ENCODE measurements around the gene USP22. TPM values are rescaled to one million over a fixed set of nuclear protein-coding genes. Genes with fewer than 3 reads are reported as not detected.
A peak's percentile ranks its signal among the peaks of the same experiment; 100 is the strongest.

The USP22 gene
- total and polyA plus RNA-seq, 3 donors from 2014 or later: 96.3 to 216 (median 161) TPM

DNA sequence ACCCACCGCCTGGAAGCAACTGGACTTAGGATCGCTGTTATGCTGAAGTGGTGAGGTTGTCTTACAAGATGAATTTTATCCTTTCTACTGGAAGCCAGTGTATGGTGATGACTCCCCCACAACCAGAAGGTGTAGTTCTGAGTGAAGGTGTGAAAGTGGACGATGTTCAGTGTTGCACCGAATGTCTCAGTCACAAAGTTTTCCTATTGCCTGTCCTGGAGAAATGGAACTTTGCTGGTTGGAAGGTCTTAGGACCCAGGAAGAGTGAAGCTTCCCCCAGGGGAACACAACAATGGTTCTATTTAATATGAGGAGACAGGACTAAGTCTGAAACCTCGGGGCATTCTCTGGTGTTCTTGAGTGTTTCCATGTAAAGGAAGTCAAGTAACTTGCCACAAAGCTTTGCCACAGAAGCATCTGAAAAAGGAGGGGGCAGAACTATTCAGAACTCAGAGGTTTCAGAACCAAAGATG lies 44.2 kb downstream of the USP22 start:
- intact Hi-C loops (cut with DNase I; ENCODE audit: low total_unique reads): no loop called here
- TF ChIP-seq, protein P1, sequence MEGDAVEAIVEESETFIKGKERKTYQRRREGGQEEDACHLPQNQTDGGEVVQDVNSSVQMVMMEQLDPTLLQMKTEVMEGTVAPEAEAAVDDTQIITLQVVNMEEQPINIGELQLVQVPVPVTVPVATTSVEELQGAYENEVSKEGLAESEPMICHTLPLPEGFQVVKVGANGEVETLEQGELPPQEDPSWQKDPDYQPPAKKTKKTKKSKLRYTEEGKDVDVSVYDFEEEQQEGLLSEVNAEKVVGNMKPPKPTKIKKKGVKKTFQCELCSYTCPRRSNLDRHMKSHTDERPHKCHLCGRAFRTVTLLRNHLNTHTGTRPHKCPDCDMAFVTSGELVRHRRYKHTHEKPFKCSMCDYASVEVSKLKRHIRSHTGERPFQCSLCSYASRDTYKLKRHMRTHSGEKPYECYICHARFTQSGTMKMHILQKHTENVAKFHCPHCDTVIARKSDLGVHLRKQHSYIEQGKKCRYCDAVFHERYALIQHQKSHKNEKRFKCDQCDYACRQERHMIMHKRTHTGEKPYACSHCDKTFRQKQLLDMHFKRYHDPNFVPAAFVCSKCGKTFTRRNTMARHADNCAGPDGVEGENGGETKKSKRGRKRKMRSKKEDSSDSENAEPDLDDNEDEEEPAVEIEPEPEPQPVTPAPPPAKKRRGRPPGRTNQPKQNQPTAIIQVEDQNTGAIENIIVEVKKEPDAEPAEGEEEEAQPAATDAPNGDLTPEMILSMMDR (IDR thresholded peaks at IDR 0.05): no peak
- no peak for TF ChIP-seq POLR2A (IDR thresholded peaks at IDR 0.05)
- DNase-seq: no peak
- Histone ChIP-seq H3K36me3 (ENCODE audit: low read depth, missing control alignments) (no peaks in the 10 kb centered on the region), H3K27me3 (no peaks in the 10 kb centered on the region), H3K4me3 (no peak overlapping the region), H3K27ac (peak overlapping the region in 1 of 2 donors; percentile 66), H3K9me3 (no peaks in the 10 kb centered on the region), H3K4me1 (peaks cover 27% of the 10 kb centered on the region)
- WGBS, 2 donors: 64 to 79% methylated on average over 5 of the region's 5 CpGs

DNA sequence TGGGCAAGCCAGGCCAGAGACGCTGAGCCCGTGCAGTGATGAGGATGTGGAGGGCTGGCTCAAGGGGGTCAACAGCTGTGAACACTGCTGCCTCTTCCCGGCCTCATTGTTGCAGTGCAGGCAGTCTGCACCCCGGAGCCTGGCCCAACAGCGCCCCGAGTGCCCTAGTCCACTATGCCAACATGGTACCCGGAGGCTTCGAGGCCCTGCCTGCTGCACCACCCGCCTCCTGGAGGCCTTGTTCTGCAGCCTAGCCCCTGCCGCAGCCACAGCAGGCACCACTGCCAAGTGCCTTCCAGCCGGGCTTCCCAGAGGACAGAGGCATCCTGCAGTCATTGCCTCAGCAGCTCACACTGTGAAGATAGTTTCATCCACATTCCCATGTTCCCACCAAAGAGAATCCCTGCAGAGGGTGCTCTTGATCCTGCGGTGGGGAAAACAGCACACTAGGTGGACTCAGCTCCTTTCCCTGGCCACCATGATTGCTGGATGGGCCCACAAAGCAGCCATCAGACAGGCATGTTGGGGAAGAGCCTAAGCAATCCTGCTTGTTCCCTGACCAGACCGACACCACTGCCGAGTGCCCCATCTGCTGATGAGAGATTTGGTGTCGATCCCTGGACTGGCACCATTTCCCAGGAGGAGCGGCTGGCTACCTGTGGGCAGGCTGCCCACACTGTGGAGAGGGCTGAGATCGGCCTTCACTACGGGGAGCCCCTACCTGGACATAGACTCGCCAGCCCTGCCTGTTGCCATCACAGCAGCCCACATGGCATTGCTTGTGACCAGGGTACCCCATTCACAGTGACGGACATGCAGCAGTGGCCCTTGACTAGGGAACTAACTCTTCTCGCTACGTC lies 44.9 kb downstream of the USP22 start:
- DNase-seq: no peak
- TF ChIP-seq, protein P1 (IDR thresholded peaks at IDR 0.05): no peak
- no peak for TF ChIP-seq POLR2A (IDR thresholded peaks at IDR 0.05)
- 81 to 89% methylated on average over 6 to 22 of the region's 22 CpGs for WGBS, 2 donors
- no peak overlapping the region for H3K4me3 ChIP-seq
- H3K4me1 ChIP-seq: peaks cover 22% of the 10 kb centered on the region
- intact Hi-C loops (cut with DNase I; ENCODE audit: low total_unique reads): no loop called here
- H3K27me3 ChIP-seq: no peaks in the 10 kb centered on the region
- H3K9me3 ChIP-seq: no peaks in the 10 kb centered on the region
- H3K36me3 ChIP-seq (ENCODE audit: low read depth, missing control alignments): no peaks in the 10 kb centered on the region
- H3K27ac ChIP-seq: peak overlapping the region in 1 of 2 donors; percentile 66

DNA sequence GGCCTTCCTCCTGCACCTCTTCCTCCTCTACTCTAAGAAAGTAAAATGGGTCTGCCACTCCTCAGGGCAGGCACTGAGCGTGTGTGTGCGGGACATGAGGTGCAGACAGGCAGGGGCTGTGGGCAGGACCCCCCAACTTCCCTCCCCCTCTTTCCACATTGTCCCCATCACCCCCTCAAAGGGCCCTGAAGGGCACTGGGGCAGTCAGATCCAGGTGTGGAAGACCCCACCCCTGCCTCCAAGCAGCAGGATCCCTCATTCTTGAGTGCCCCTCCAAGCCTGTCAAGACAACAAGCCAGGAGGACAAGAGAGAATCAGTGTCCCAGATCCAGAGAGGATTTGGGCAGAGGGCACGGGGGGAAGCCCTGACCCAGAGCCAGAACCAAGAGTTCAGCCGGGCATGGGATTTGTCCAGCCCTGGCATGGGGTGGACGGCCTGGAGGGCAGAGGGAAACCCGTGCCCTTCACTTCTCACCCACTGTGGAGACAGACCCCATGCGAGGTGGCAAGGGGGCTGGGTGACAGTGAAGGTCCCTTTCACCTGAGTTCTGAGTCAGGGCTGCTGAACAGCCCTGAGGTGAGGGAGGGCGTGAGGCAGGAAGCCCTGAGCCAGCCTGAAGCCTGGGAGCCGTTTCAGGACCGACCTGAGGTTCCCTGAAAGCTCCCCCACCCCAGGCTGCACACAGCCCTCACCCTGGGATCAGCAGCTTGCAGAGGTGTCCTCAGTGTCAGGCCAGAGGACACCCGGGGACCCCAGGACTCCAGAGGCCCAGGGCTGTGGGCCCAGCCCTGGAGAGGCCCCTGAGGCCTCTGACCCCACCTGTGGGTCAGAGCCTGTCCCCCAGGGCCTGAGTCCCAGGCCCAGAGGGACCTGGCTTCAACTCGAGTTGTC lies 45.8 kb downstream of the USP22 start:
- Histone ChIP-seq H3K9me3 (no peaks in the 10 kb centered on the region), H3K4me1 (peaks cover 24% of the 10 kb centered on the region), H3K27ac (peak overlapping the region in 1 of 2 donors; percentile 39), H3K27me3 (no peaks in the 10 kb centered on the region), H3K36me3 (ENCODE audit: low read depth, missing control alignments) (no peaks in the 10 kb centered on the region), H3K4me3 (no peak overlapping the region)
- intact Hi-C loops (cut with DNase I; ENCODE audit: low total_unique reads): no loop called here
- TF ChIP-seq, protein P1 (IDR thresholded peaks at IDR 0.05): no peak
- TF ChIP-seq POLR2A (IDR thresholded peaks at IDR 0.05): no peak
- WGBS, 2 donors: 85 to 97% methylated on average over 5 to 11 of the region's 12 CpGs
- no peak for DNase-seq

DNA sequence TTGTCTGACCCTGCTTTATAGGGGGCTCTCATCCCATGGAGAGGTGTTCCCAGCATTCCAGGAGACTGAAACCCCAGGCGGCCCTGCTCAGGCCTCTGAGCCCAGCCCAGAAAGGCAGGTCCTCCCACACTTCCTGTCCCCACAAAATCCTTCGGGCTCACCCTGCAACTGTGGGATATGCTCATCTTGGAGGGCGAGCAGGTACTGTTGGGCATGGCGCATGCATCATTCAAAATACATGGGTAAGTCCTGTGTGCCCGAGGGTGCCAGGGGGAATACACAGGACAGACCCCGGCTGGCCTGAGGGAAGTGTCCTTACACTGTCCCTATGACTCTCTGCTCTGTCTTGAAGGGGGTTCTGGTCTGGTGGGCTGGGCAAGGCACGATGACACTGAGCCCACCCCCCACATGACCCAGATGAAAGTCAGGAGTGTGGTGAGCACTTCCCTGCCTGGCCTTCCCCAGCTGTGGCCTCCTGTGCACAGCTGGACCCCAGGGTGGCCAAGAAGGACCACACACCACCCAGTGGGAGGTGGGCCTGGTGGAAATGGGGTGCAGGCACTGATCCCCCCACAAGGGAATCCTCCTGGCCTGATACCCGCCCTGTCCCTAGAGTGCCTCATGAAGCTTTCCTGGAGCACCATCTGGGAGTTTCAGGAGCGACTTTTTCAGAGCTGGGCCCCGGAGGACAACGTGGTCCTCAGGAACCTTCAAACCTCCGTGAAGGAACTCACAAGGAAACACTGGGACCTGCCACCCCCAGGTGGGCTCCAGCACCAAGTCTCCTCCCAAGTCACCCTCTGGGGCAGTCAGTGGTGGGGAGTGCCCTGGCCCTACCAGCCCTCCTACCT lies 46.7 kb downstream of the USP22 start:
- no peak for TF ChIP-seq POLR2A (IDR thresholded peaks at IDR 0.05)
- TF ChIP-seq, protein P1 (IDR thresholded peaks at IDR 0.05): no peak
- H3K27ac ChIP-seq: no peak overlapping the region
- peaks cover 18% of the 10 kb centered on the region for H3K4me1 ChIP-seq
- 75 to 84% methylated on average over 8 to 12 of the region's 12 CpGs for WGBS, 2 donors
- intact Hi-C loops (cut with DNase I; ENCODE audit: low total_unique reads): no loop called here
- H3K36me3 ChIP-seq (ENCODE audit: low read depth, missing control alignments): no peaks in the 10 kb centered on the region
- H3K4me3 ChIP-seq: no peak overlapping the region
- DNase-seq: no peak
- no peaks in the 10 kb centered on the region for H3K27me3 ChIP-seq
- no peaks in the 10 kb centered on the region for H3K9me3 ChIP-seq

All from testis (tissue), 3 donors.